Stimulated activated CD4-positive, alpha-beta T cell treated with anti-CD3 and anti-CD28 coated beads, Interleukin-2, amount 100 ng/mL, for 48 hours (primary cell): ENCODE data around the gene GNB1.
"Not testable (repeated sequence)": the region's sequence is repeated elsewhere in the genome, so short reads cannot be mapped to it uniquely, and the experiment has no call there.

Experiments
- DNase-seq, 2 donors: peaks; one replicate each; pipeline ENCODE4 v3.0.0-alpha.2; 2020

Gene GNB1

DNA sequence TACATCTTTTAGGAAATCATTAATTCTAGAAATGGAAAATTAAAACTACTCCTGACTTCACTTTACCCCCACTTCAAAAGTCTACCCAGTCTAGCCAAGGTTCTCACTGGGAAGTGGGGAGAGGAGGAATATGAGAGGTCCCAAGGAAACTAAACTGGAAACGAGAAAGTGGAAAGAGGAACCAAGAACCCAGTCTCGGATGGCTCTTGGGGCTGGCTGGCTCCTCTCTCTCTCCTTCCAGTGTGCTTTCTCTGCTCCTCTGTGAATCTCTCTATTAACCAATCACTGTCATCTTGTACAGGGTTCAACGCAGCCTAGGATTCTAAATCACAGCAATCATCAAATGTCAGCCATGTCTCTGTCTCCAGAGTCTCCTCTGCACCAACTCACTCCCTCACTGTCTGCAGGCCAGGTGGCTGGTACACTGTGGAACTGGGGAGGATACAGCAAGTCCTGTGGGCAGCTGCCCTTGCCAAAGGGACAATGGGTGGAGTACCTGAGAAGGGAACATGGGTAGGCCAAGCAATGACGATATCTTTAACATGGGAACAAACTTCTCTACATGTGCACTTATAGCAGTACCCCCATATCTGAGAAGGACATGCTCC is 33.7 kb downstream of the GNB1 start:
- DNase-seq: no peak

DNA sequence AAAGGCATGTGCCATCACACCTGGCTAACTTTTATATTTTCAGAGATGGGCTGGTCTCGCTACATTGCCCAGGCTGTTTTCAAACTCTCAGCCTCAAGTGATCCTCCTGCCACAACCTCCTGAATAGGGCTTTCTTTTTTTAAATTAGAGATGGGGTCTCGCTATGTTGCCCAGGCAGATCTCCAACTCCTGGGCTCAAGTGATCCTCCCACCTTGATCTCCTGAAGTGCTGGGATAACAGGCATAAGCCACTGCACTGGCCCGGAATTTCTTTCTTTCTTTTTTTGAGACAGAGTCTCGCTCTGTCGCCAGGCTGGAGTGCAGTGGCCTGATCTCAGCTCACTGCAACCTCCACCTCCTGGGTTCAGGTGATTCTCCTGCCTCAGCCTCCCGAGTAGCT is 34.7 kb downstream of the GNB1 start:
- not testable (repeated sequence) for DNase-seq

DNA sequence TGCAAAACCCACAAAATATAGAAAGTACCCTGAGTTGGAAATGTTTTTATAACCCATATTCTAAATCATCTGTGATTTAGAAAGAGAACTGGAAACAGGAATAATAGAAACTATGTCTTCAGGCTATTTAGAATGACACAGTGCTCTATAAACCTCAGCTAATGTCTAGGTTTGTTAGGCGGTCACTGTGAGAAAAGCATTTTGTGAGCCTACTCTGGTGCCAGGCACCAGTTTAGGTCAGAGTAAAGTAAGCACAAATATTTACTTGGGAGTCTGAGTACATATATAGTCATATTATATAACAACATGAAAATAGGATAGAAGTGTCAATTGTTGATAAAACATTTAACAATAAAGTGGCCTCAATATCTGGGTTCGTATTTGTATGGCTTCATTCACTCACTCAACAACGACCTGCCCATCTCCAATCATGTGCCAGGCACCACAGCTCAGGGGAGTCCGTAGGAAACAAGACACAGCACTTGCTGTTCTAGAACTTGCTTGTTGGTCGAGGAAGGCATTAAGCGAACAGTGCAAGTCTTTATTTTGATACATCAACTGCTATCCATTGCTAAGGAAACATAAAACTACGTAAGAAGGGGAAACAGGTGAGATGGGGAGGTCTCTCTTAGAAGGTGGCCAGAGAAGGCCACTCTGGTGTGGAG is 37.2 kb downstream of the GNB1 start:
- DNase-seq: no peak

DNA sequence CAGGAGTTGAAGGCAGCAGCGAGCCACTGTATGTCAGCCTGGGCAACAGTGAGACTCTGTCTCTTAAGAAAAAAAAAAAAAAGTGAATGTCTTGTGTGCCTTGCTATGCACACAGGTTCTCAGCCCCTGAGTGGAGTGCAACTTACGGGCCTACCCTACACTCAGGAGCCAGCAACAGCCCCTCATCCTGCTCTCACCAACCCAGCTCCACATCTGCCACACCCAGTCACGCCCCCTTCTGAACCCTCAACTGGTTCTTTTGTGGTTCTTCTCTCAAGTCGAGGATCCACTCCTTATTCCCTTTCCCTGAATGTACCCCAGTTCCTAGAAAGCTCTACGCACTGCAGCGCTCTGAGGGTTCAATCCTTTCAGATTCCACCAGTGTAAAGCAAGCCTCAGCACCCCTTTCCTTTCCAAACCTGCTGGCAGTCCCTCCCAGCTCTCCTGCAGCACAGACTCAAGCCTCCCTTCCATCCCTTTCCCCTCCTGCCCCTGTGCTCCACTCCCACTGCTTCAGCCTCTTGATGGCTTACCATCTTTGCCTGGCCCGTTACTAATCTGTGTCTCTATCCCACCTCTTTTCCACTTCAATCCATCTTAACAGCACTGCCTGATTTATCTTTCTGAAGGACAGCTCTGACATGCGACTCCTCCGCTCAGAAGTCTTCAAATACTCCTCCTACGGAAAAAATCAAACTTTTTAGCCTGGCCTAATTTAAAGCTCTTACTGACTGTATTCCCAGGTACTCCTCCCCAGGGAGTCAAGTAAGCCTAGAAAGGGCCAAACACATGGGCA is 38.1 kb downstream of the GNB1 start:
- DNase-seq: no peak

DNA sequence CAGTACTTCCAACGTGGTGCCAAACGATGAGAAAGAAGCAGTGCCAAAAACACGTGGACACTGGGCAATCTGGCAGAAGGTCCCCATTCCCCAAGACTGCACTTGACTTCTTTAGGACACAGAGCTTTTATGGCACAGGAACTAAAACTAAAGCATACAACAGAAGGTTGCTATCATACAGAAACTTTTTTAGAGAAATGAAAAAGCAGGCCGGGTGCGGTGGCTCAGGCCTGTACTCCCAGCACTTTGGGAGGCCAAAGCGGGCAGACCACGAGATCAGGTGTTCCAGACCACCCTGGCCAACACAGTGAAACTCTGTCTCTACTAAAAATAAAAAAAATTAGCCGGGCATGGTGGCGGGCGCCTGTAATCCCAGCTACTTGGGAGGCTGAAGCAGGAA is 43.0 kb downstream of the GNB1 start:
- DNase-seq: no peak

DNA sequence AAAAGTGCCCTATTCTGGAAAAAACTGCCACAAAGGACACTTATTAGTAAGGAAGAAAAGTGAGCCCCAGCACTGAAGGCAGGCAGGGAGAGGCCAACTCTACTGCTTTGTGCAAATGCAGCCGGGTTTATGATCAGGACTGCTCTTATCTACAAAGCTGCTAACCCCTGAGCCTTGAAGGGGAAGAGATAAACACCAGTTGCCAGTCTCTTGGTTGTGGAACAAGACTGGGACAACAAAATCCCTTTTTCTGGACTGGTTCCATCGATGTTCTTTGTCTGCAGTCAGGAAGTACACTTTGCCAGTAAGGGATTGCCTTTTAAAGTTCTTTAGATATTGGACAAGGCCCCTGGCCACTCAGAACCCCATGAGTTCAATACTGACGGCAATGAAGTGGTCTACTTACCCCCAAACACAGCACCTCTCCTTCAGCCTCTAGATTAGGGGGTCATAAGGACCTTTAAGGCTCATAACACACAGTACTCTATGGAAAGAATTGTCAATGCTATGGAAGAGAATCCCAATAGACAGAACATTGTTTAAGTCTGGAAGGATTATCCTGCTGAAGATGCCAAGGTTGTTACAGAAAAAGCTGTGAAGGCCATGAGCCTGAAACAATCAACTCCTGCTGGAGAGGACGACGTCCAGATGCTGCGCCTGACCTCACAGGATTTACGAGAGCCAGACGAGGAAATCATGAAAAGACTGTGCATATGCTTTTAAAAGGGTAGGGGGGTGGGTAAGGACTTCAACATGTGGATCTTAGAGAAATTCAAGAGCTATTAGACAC is 43.6 kb downstream of the GNB1 start:
- DNase-seq: no peak

DNA sequence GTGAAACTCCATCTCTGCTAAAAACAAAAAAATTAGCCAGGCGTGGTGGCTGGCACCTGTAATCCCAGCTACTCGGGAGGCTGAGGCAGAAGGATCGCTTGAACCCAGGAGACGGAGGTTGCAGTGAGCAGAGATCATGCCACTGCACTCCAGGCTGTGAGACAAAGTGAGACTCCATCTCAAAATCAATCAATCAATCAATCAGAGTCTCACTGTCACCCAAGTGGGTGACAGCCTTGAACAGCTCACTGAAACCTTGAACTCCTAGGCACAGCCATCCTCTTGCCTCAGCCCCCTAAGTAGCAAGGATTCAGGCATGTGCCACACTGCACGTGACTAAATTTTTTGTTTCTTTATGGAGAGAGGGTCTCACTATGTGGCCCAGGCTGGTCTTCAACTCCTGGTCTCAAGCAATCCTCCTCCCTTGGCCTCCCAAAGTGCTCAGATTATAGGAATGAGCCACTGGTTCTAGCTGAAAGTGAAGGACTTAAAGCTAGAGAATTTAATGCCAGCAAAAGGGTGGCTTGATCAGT is 44.4 kb downstream of the GNB1 start:
- no peak for DNase-seq

DNA sequence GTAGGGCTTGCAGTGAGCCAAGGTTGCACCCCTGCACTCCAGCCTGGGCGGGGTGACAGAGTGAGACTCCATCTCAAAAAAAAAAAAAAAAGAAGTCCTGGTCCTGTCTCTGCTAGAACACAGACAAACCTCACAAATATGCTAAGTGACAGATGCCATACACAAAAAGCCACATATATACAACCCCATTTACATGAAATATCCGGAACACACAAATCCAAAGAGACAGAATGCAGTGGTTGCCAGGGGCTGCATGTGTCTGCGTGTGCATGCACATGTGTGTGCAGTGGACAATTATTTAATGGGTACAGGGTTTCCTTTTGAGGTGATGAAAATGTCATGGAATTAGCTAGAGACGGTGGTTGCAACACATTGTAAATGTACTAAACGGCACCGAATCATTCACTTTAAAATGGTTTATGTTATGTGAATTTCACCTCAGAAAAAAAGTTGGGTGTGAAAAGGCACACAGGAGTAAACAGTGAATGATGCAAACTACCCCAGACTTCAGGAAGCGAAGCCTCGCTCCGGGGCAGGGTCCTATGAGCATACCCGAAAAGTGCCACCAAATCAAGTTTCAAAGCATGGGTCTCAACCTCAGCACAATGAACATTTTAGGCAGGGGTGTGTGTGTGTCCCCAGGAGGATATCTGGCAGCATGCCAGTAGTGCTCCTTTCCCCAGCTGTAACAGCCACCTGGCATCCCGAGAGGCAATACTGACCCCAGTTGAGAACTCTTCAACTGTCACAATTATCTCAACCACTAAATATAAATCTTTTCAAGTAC is 48.3 kb downstream of the GNB1 start:
- DNase-seq: no peak

DNA sequence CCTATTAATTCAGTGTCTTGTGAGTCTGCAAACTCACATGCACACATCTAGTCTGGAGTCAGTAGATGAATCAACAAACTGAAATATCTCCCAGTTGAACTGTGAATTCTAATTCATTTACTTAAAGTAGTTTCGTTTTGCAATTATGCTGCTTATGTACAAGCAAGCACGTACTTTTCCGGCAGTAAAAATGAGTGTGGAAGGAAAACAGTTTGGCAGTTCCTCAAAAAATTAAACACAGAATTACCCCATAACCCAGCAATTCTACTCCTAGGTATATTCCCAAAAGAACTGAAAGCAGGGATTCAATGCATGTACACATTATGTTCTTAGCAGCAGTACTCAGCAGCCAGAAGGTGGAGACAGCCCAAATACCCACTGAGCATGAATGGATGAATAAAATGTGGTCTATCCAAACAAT is 49.3 kb downstream of the GNB1 start:
- no peak for DNase-seq

DNA sequence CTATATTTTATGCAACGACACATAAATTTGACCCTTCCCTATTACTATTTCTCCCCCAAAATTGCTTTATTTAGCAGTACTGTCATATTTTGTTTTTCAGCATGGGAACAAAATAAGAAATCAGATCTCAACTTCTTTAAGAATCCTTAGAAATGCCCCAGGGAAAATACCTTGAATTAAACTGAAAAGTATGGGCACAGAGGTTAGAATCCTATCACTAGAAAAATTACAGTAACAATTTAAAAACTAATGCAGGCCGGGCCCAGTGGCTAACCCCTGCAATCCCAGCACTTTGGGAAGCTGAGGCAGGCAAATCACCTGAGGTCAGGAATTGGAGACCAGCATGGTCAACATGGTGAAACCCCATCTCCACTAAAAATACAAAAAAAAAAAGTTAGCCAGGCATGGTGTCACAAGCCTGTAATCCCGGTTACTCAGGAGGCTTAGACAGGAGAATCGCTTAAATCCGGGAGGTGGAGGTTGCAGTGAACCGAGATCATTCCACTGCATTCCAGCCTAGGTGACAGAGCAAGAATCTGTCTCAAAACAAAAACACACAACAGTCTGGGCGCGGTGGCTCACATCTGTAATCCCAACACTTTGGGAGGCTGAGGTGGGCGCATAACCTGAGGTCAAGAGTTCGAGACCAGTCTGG is 51.4 kb downstream of the GNB1 start:
- no peak for DNase-seq

DNA sequence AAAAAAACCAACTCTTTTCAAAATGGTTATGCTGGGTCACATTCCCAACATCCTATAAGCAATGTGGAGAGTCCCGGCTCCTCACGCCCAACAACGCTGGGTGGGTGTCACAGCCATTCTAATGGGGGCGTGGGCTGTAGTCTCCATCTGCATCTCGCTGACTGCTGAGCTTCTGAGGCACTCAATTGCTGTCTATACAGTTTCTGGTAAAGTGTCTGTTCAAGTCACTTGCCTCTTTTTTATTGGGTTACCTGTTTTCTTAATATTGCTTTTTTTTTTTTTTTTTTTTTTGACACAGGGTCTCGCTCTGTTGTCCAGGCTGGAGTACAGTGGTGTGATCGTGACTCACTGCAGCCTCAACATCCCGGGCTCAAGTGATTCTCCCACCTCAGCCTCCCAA is 54.8 kb downstream of the GNB1 start:
- no peak for DNase-seq

DNA sequence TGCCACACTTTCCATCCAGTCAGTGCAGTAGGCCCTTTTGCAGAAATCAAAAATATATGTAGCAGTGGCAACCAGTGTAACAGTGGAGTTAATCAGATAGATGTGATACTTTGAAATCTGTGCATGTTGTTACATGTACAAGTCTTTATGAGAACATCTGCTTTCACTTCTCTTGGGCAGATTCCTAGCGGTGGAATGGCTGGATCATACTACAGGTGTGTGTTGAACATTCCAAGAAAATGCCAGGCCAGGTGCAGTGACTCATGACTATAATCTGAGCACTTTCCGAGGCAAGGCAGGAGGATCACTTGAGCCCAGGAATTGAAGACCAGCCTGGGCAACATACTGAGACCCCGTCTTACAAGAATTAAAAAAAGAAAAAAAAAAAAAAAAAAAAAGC is 55.3 kb downstream of the GNB1 start:
- DNase-seq: no peak

DNA sequence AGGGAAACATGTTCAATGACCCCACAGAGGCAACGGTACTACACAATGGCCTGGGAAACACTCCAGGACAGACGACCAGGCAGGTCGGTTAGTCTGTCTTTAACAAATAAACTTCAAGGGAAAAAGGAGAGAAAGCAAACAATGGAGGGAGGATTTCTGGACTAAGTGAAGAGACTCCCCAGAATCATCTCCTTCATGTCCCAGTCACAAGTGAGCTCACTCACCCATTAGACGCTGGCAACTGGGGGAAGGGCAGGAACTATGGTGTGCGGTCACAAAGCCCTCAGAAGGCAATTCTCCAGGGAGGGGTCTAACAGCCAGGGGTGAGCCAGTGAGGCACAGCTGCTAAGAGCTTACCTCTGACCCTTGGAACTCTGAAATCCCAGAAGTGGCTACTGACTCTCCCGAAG is 57.0 kb downstream of the GNB1 start:
- DNase-seq: no peak

DNA sequence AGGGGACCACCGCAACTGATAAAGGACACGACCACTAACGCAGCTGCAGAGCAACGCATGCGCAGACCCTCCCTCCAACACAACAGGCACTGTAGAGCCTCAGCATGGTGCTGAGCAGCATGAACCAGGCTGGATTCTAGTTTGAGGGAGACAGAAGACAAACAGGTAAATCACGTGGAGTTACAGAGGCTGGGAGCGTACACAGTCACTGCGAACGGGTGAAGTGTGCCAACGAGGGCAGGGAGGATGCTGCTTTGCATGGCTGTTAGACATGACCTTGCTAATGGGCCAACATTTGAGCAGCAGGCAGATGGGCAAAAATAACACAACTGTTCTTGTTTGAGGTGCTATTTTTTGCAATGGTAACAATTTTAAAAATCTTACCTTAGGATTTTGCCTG is 57.4 kb downstream of the GNB1 start:
- DNase-seq: no peak

DNA sequence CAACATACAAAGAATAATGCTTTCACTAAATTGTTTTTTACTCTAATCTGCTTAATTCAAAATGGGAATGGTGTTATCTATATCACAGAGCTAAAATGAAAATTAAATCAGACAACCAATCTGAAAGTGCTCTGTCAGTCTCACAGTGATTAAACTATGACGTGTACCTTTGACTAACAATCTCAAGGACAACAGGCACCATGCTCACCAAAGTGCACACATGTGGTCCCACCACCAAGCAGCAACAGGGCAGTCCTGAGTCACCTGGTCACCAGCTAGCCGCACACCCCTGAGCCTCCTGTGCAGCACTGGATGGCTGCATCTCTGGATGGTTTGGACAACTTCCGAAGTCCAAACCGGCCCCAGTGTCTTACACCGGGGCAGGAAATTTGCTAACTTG is 58.1 kb downstream of the GNB1 start:
- no peak for DNase-seq

DNA sequence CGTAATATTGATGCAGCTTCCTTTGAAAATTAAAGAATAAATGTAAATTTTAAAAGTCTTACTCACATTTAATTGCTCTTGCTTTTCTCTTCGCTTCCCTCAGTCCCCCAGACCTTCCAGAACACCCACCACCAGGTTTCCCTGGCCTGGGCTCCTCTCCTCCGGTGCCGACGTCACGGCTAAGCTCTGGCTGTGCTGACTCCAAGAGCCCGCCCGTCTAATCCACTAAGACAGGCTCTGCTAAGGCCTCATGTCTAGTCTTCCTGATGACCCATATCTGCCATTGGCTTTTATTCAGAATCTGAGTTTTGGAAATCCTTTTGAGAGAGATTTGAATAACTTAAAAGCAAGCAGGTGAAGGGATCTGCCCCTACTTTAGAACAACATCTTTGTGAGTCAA is 58.7 kb downstream of the GNB1 start:
- DNase-seq: no peak

DNA sequence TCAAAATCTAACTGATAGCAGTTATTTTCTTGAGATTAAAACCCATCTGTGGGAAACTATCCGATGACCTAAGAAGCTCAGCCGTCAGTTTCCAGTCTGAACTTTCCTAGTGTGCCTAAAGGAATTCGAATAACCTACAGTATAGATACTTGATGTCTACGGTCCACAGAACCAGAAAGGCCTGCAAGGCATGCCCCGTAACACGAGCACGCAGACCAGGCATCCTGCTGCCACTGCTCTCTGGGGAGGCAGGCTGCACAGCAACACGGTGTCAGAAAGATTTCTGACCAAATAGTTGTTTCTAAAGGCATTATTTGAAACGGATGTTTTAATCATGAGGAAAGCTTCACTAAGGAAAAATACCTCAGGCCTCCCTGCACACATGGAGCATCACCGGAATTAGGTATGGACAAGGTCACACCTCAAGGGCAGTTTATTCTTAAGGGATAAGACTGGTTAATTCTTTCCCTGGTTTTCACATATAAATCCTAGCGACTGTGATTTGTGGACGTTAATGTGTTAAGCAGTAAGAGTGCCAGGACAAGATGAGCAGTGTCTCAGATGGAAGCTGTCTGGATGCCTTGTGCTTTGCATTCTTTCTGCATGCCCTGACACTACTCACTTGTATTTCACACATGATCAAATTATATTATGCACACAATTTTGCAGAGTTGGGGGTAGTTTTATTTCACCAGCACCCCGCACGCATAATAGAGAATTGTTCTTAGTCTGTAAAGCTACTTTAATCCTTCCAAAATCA is 63.6 kb downstream of the GNB1 start:
- no peak for DNase-seq

DNA sequence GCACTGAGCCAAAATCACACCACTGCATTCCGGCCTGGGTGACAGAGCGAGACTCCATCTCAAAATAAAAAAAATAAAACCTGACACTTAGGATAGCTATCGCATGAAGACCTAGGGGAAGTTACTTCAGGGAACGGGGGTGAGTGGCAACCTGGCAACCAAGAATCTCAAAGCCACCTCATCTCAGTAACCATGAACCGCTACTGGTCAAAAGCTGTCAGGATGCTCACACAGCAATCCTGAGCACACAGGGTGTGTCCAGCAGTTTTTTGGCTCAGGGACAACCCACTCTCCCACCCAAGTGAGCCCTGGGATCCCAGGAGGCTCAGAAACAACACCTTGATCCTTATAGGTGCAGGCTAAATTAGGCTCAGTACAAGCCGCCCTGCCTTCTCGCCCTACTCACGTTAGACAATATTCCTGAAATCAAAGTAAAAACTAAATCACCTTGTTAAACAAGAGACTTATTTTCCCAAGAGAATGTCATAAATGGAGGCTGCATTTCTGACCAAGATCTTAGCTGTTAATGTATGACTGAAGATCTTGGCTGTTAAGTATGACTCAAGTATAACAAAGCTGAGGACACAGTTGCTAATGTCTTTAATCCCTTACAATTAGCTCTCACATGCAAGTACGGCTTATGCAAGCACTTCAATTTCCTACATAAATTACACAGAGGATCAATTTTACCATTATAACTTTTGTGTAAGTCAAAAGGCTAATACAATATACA is 64.4 kb downstream of the GNB1 start:
- DNase-seq: no peak

DNA sequence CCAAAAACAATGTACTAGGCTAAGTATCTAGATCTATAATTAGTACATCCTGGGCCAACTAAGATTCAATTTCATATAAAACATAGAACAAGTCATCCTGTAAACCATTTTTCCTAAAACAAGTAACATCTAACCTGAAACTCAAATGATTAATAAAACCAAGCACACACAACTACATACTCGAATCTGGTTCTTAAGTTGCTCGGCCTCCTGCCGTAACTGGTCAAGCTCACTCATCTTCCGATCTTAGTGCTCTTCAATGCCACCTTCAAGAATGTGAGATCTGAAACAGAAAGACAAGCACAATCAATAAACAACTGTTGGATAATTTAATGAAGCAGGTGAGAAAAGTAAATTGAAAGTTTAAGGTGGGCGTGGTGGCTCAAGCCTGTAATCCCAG is 65.7 kb downstream of the GNB1 start:
- DNase-seq: no peak

DNA sequence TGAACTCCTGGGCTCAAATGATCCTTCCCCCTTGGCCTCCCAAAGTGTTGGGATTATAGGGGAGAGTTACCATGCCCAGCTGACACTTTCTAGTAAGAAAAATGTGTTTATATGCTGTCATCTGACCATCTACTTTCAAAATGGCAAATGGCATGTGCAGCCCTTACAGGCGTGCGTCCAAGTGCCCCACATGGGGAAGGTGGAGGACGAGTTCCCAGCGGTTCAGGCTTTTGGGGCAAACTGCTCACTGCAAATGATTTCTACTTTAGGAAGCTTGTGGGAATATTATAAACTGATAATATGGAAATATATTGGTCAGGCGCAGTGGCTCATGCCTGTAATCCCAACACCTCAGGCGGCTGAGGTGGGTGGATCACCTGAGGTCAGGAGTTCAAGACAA is 71.1 kb downstream of the GNB1 start:
- no peak for DNase-seq
